Endothelial cell of umbilical vein (primary cell): ENCODE results near the gene ZNF84. TPM values are rescaled to one million over a fixed set of nuclear protein-coding genes. Genes with fewer than 3 reads are reported as not detected.

Source experiments
- BruUV-seq: library from RNA; stranded (reverse); fragments of 400-500 nt; replicated peaks from 2 replicates; lab custom pipeline; 2021; lab: Mats Ljungman, UMichigan
- CTCF ChIA-PET: fragments of 300-600, 350-600 bp; sonication (Branson Sonifier 250); formaldehyde crosslinking; loops from one replicate; lab custom pipeline; 2021; ENCODE audit warnings: antibody characterized with exemption, inconsistent platforms; lab: Charles Lee
- POLR2A ChIA-PET: fragments of 300-600, 350-600 bp; sonication (Branson Sonifier 250); formaldehyde crosslinking; loops from one replicate; lab custom pipeline; 2021; ENCODE audit warnings: antibody characterized with exemption, inconsistent platforms; lab: Charles Lee
- DNase-seq: peaks from one replicate; pipeline ENCODE4 v3.0.0-alpha.2; 2011; ENCODE audit warnings: low read depth, low spot score
- FAIRE-seq: peaks from 2 replicates; lab custom pipeline; 2011; peaks lifted over from hg19 to GRCh38; lab: Jason Lieb, UNC
- H2AFZ ChIP-seq: 2 replicates; pipeline ENCODE4 v1.6.0; 2012; ENCODE audit warnings: low read depth, low read length, control low read depth, inconsistent platforms
- H3K27ac ChIP-seq: 2 replicates; pipeline ENCODE4 v1.5.1; 2011; ENCODE audit warnings: low read depth, mild to moderate bottlenecking, control low read depth, low read length, moderate library complexity; ENCODE audit not compliant: insufficient read depth
- H3K27me3 ChIP-seq, 2 experiments: 2 replicates each; pipeline versions ENCODE4 v1.6.0 to v1.6.1; 2011; ENCODE audit warnings: low read length in 2 of 2, mixed read lengths in 1 of 2; ENCODE audit not compliant: control insufficient read depth in 2 of 2, insufficient read depth in 2 of 2
- H3K36me3 ChIP-seq, 2 experiments: 2 replicates in 1 of 2; 3 replicates in 1 of 2; pipeline ENCODE4 v1.5.1; 2011; ENCODE audit warnings: low read length in 2 of 2, mild to moderate bottlenecking in 1 of 2, moderate library complexity in 1 of 2; ENCODE audit not compliant: control insufficient read depth in 2 of 2, insufficient read depth in 2 of 2; ENCODE audit errors: extremely low read depth in 1 of 2
- H3K4me1 ChIP-seq: 3 replicates; pipeline ENCODE4 v1.5.1; 2011; ENCODE audit warnings: mild to moderate bottlenecking, low read length; ENCODE audit not compliant: control insufficient read depth, insufficient read depth; ENCODE audit errors: extremely low read depth
- H3K4me2 ChIP-seq: 2 replicates; pipeline ENCODE4 v1.6.1; 2011; ENCODE audit warnings: low read length, control low read depth, mixed read lengths; ENCODE audit not compliant: insufficient read depth
- H3K4me3 ChIP-seq, 3 experiments: fragments of 200-600 bp in 1 of 3; sonication (generic), shearing (Covaris generic) in 1 of 3; replicated peaks in 1 of 3; 2 replicates each; pipeline ENCODE4 v1.5.1; 2011 to 2016; ENCODE audit warnings: control low read depth in 3 of 3, low read length in 3 of 3, mild to moderate bottlenecking in 2 of 3, inconsistent platforms in 1 of 3, low read depth in 1 of 3, moderate library complexity in 1 of 3; ENCODE audit not compliant: insufficient read depth in 1 of 3
- H3K79me2 ChIP-seq: 2 replicates; pipeline ENCODE4 v1.6.0; 2012; ENCODE audit warnings: low read length, inconsistent platforms; ENCODE audit not compliant: control insufficient read depth, insufficient read depth
- H3K9ac ChIP-seq: replicated peaks from 2 replicates; pipeline ENCODE3; 2011; ENCODE audit warnings: low read length, control low read depth; ENCODE audit not compliant: insufficient read depth; ENCODE audit errors: extremely low read depth
- H3K9me1 ChIP-seq: replicated peaks from 3 replicates; pipeline ENCODE4 v1.6.0; 2011; ENCODE audit warnings: mild to moderate bottlenecking, low read length; ENCODE audit not compliant: control insufficient read depth, insufficient read depth; ENCODE audit errors: extremely low read depth
- H3K9me3 ChIP-seq: replicated peaks from 2 replicates; pipeline ENCODE4 v1.5.1; 2012; ENCODE audit warnings: low read length, inconsistent platforms; ENCODE audit not compliant: control insufficient read depth, insufficient read depth
- H4K20me1 ChIP-seq: replicated peaks from 2 replicates; pipeline ENCODE3; 2011; ENCODE audit warnings: mild to moderate bottlenecking, low read length; ENCODE audit not compliant: control insufficient read depth, insufficient read depth; ENCODE audit errors: extremely low read depth
- CTCF ChIP-seq, 2 donors: IDR thresholded peaks; 1 replicate in 1 of 2; 2 replicates in 1 of 2; pipeline ENCODE4 v1.5.1; 2011; ENCODE audit warnings: low read length in 2 of 2, mild to moderate bottlenecking in 2 of 2, moderate library complexity in 2 of 2, control low read depth in 1 of 2, inconsistent platforms in 1 of 2, low read depth in 1 of 2; ENCODE audit not compliant: insufficient read depth in 1 of 2; ENCODE audit errors: extremely low read depth in 1 of 2
- EZH2 ChIP-seq: IDR thresholded peaks from 2 replicates; pipeline ENCODE4 v1.6.1; 2012; ENCODE audit warnings: borderline replicate concordance, low read depth, mild to moderate bottlenecking, moderate library complexity, low read length, inconsistent platforms; ENCODE audit not compliant: severe bottlenecking
- FOS ChIP-seq: IDR thresholded peaks from 2 replicates; pipeline ENCODE4 v1.6.1; 2011; ENCODE audit warnings: mild to moderate bottlenecking, low read length, moderate library complexity, borderline replicate concordance; ENCODE audit not compliant: insufficient read depth
- GATA2 ChIP-seq: IDR thresholded peaks from 2 replicates; pipeline ENCODE4 v1.7.0; 2011; ENCODE audit warnings: low read depth, mild to moderate bottlenecking, moderate library complexity, mixed read lengths, low read length; ENCODE audit not compliant: insufficient read length, insufficient read depth
- JUN ChIP-seq: IDR thresholded peaks from 2 replicates; pipeline ENCODE4 v1.6.1; 2011; ENCODE audit warnings: borderline replicate concordance, low read depth; ENCODE audit not compliant: insufficient read length, insufficient read depth
- MAX ChIP-seq: IDR thresholded peaks from 2 replicates; pipeline ENCODE4 v1.6.1; 2011; ENCODE audit not compliant: insufficient read depth, insufficient read length
- MYC ChIP-seq: IDR thresholded peaks from one replicate; pipeline ENCODE4 v1.6.1; 2011; ENCODE audit warnings: mild to moderate bottlenecking, low read depth, low read length
- POLR2A ChIP-seq: IDR thresholded peaks from 2 replicates; pipeline ENCODE4 v1.6.1; 2012; ENCODE audit warnings: low read depth, mild to moderate bottlenecking, control low read depth, low read length
- POLR2AphosphoS5 ChIP-seq: IDR thresholded peaks from 2 replicates; pipeline ENCODE4 v1.6.1; 2012; ENCODE audit warnings: low read depth, mild to moderate bottlenecking, control low read depth, low read length, moderate library complexity; ENCODE audit not compliant: insufficient read depth
- dilution Hi-C: fragments of 300-500 bp; cut with MboI; formaldehyde crosslinking; loops from one replicate; pipeline ENCODE4 v1.15.0; 2019; ENCODE audit warnings: low sequenced_read_pairs; ENCODE audit not compliant: extremely low pct_ligation_motif_present
- intact Hi-C: fragments of 100-400 bp; cut with micrococcal nuclease; formaldehyde crosslinking; loops from one replicate; pipeline ENCODE4 v1.10.0; 2022
- polyA plus RNA-seq, 4 experiments: library from polyadenylated mRNA; depleted of rRNA in 3 of 4; stranded (reverse) in 3 of 4; unstranded in 1 of 4; fragments of >200 nt; gene quantifications; 2 replicates each; pipeline versions ENCODE4 v1.2.1 to v1.2.3, GENCODE V29; 2011 to 2012; ENCODE audit warnings: missing spikeins in 1 of 4
- total RNA-seq: library from RNA; stranded (reverse); gene quantifications from 2 replicates; pipeline ENCODE4 v1.2.3, GENCODE V29; 2021

The ZNF84 gene
- total and polyA plus RNA-seq, 2 donors (not counting 3 experiments of a cell fraction or from before 2014, with no cell fraction given) = 8.8 to 26.0 TPM

GRCh38 chr12:133106253-133106652 is 68.9 kb downstream of the ZNF84 start:
- intact Hi-C loops (no loop called here), dilution Hi-C loops (no loop called here)
- no peak overlapping the region for H3K27ac ChIP-seq
- no peaks in the 10 kb centered on the region for H4K20me1 ChIP-seq
- peaks cover 33% of the 10 kb centered on the region for H3K9me3 ChIP-seq
- H3K4me2 ChIP-seq = no peak overlapping the region
- peaks cover 9 to 10% of the 10 kb centered on the region in 2 experiments for H3K36me3 ChIP-seq
- no peak for TF ChIP-seq MAX
- TF ChIP-seq POLR2AphosphoS5 = no peak
- TF ChIP-seq EZH2 = no peak
- TF ChIP-seq MYC = no peak
- no peak for TF ChIP-seq JUN
- TF ChIP-seq POLR2A = no peak
- TF ChIP-seq FOS = no peak
- TF ChIP-seq CTCF (IDR thresholded peaks at IDR 0.05; ENCODE audit: extremely low read depth in 1 of 2, insufficient read depth in 1 of 2, low read depth in 1 of 2, low read length in 2 of 2) = no peak
- no peak for TF ChIP-seq GATA2
- H2AFZ ChIP-seq = no peak overlapping the region
- no TSS peak for BruUV-seq
- DNase-seq (peak; percentile 18), FAIRE-seq (no peak)
- H3K9ac ChIP-seq = no peak overlapping the region
- H3K27me3 ChIP-seq = no peaks in the 10 kb centered on the region
- no peaks in the 10 kb centered on the region for H3K9me1 ChIP-seq
- no peak overlapping the region for H3K4me3 ChIP-seq
- ChIA-PET POLR2A (no interaction called here), CTCF (no interaction called here)
- no peaks in the 10 kb centered on the region for H3K79me2 ChIP-seq
- H3K4me1 ChIP-seq = no peaks in the 10 kb centered on the region
